HEK293T (cell line): ENCODE measurements around the gene C6orf47.

Source experiments
- BHLHE40 ChIP-seq: fragments of 450-650 bp; IDR thresholded peaks from 2 replicates; pipeline ENCODE4 v1.6.1; 2016; ENCODE audit warnings: mild to moderate bottlenecking, moderate library complexity, borderline replicate concordance
- FOXA1 ChIP-seq: fragments of 450-650 bp; IDR thresholded peaks from 2 replicates; pipeline ENCODE4 v1.6.1; 2016; ENCODE audit warnings: mild to moderate bottlenecking
- SP1 ChIP-seq: fragments of 450-650 bp; IDR thresholded peaks from 2 replicates; pipeline ENCODE4 v1.6.1; 2017

GRCh38 chr6:31700740-31701401 is 40.3 kb upstream of the C6orf47 start:
- TF ChIP-seq FOXA1 (no peak), BHLHE40 (no peak), SP1 (no peak)
